HG03439 (cell line): Measurements from ENCODE around the gene MPV17L2.

Source experiments
- ATAC-seq: cut with Tn5 transposase; IDR thresholded peaks from one replicate; pipeline ENCODE4 v1.9.1; 2021; ENCODE audit warnings: mild to moderate bottlenecking, moderate library complexity; ENCODE audit not compliant: unreplicated experiment

MPV17L2 gene

GRCh38 chr19:18160493-18160970 lies 32.5 kb upstream of the MPV17L2 start:
- ATAC-seq, result no peak

GRCh38 chr19:18160971-18161635 lies 31.9 kb upstream of the MPV17L2 start:
- ATAC-seq, result peak; percentile 62

- ATAC-seq, result peak; percentile 9
These were observed 31.4 kb upstream of the MPV17L2 start for GRCh38 chr19:18161636-18162002.

DNA sequence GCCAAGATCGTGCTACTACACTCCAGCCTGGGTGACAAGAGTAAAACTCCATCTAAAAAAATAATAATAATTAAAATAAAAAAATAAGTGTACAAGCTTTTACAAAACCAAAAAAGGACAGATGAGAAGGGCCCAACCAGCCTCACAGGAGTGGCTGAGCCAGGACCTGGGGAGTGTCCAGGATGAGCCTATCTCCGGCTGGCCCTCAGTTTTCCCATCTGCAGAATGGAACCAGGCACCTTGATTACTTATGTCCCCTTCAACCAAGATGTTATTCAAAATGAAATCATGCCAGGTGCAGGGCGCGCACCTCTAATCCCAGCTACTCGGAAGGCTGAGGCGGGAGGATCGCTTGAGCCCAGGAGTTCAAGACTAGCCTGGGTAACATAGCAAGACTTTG lies 28.9 kb upstream of the MPV17L2 start:
- no peak for ATAC-seq

DNA sequence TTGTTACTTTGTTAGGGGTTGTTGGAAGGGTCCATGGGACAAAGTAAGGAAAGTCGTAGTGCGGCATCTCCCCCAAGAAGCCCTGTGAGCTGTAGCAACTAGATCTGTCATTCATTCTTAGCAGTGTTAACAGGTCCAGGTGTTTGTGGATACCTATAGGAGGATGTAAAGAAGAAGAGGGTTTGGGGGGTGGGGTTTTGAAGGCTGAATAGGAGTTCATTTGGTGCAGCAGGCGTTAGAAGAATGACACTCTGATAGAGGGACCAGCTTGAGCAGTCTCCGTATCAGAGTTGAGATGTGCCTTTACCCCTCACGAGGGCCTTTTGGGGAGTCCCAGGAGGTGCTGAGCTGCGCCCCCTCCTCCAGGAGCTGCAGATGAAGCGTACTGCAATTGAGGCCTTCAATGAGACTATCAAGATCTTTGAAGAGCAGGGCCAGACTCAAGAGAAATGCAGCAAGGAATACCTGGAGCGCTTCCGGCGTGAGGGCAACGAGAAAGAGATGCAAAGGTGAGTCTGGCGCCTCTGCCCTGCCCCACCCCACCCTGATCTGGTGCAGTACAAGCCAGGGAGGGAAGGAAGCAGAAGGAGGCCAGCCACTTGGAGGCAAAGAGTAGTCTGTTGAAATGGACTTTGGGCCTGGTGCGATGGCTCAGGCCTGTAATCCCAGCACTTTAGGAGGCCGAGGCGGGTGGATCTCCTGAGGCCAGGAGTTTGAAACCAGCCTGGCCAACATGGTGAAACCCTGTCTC lies 27.0 kb upstream of the MPV17L2 start:
- no peak for ATAC-seq

GRCh38 chr19:18167011-18167410 lies 26.0 kb upstream of the MPV17L2 start:
- ATAC-seq, result no peak

DNA sequence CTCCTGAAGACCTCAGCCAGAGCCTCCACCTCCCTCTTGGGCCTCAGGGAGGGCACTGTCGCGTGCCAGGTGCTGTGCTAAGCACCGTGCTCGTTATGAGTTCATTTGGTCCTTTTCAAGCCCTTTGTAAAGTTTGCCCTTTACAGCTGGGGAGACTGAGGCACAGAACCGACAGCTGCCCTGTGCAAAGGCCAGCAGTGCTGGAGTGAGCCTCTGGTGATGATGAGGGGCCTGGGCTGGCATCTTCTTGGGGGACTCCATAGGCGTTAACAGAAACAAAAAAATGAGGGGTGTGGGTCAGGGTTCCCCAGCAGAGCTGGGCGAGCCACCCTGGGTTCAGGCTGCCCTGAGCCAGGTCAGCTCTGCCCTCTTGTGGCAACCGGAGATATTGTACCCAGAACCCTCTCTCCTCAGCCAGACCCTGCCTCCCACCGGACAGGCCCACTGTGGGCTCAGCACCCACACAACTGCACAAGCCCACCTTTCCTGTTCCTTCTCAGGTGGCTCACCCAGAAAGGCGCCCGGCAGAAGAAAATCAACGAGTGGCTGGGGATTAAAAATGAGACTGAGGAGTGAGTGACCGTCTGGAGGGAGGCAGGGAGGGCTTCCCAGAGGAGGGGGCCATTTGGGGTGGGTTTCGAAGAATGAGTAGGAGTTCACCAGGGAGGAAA lies 24.9 kb upstream of the MPV17L2 start:
- ATAC-seq, result peak; percentile 33

- no peak for ATAC-seq
These were observed 24.2 kb upstream of the MPV17L2 start for GRCh38 chr19:18168673-18169381.

DNA sequence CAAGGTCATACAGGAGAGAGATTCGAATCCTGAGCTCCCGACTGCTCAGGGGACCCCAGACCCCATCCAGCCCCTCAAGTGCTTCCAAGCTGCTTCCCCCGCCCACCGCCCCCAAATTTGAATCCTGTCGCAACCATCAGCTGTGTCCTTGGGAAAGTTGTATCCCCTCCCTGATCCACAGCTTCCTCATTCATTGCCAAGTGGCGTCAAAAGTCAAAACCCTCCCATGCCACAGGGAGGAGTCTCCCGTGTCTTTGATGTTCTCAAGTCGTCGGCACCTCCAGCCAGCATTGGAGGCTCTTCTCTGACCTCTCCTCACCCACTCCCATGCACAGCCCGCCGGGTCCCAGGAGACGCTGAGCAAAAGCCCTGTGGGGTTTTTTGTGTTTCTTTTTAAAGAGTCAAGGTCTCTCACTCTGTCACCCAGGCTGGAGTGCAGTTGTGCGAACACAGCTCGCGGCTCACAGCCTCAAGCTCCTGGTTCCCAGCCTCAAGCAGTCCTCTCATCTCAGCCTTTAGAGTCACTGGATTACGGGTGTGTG lies 22.2 kb upstream of the MPV17L2 start:
- no peak for ATAC-seq

GRCh38 chr19:18171605-18172327 lies 21.3 kb upstream of the MPV17L2 start:
- no peak for ATAC-seq

DNA sequence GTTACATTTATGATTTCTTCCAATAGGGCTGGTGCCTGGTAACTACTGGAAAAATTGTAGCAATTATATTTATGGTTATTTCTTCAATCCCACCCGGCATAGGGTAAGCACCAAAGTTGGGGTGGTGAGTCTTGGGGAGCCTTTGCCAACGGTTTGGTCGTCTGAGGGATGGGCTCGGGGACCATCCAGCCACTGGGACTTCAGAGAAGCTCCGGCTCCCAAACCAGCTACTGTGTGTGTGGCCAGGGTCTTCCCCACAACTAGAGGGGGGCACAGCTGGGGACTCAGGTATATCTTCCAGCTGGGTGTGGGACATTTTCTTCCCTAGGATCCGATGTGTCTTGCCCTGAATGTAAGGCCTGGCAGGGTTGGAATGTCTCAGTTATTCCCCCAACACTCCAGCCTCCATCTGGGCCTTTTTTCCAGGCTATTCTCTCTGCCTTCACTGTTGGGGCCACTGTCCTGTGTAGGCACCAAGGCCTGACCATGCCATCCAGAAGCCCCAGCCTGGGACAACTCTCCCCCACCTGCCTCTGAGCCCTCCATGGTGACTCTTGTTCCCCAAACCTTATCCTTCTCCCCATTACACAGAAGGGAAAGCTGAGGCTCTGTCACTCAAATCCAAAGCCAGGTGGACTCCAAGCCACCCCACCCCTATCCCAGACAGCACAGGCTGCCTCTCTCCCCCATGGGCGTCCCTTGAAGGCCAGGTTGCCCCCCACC lies 20.5 kb upstream of the MPV17L2 start:
- ATAC-seq, result no peak

- ATAC-seq, result no peak
These were observed 19.9 kb upstream of the MPV17L2 start for GRCh38 chr19:18173054-18173571.

DNA sequence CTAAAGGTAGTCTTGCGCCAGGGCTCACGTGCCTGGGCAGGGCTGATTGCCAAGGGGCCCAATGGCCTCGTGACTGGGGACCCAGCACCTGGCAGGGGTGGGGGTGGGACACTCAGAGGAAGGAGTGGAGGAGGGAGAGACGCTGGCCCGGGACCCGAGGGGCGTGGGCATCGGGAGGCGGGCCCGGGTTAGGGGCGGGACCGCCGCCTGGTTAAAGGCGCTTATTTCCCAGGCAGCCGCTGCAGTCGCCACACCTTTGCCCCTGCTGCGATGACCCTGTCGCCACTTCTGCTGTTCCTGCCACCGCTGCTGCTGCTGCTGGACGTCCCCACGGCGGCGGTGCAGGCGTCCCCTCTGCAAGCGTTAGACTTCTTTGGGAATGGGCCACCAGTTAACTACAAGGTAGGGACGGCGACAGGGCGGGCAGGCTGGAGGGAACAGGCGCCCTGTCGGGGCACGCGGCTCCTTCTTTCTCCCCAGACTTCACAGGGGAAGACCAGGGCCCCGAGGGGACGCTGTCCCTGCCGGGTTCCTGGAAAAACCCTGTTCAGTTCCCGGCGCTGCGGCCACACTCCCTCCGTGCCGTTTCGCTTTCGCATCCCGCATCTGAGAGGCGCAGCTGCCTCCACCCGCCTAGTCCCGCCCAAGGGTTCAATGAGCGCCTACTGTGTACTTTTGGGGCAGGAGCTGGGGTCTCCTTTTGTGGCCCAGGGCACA lies 19.3 kb upstream of the MPV17L2 start, which contains the start of gene IFI30:
TSS of gene IFI30 (plus strand) at position 242 of the 717 bp plus-strand sequence. CDS start at position 271, 29 bp downstream.
- ATAC-seq, result peak; percentile 46

DNA sequence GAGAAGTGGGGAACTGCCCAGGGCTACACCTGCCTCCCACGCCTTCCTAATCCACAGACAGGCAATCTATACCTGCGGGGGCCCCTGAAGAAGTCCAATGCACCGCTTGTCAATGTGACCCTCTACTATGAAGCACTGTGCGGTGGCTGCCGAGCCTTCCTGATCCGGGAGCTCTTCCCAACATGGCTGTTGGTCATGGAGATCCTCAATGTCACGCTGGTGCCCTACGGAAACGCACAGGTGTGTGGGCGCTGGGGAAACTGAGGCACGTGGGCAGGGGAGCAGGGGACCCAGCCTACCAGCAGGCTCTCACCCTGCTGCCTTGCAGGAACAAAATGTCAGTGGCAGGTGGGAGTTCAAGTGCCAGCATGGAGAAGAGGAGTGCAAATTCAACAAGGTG lies 18.0 kb upstream of the MPV17L2 start:
- ATAC-seq, result no peak

GRCh38 chr19:18176367-18177310 lies 16.4 kb upstream of the MPV17L2 start:
- no peak for ATAC-seq

GRCh38 chr19:18179957-18180356 lies 13.1 kb upstream of the MPV17L2 start:
- no peak for ATAC-seq

DNA sequence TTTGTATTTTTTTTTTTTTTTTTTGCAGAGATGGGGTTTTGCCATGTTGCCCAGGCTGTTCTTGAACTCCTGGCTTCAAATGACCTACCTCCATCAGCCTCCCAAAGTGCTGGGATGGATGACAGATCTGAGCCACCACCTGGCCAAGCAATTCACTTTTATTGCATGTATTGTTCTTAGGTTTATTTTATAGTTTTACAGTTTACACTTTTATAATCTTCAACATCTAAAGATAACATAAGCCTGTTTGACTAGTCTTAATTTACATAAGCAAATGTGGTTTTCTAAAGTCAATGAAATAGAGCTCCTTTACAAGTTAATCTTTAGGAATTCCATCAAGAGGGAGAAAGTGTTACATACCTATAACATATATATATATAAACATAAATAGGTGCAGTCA lies 9.5 kb upstream of the MPV17L2 start:
- ATAC-seq, result no peak

DNA sequence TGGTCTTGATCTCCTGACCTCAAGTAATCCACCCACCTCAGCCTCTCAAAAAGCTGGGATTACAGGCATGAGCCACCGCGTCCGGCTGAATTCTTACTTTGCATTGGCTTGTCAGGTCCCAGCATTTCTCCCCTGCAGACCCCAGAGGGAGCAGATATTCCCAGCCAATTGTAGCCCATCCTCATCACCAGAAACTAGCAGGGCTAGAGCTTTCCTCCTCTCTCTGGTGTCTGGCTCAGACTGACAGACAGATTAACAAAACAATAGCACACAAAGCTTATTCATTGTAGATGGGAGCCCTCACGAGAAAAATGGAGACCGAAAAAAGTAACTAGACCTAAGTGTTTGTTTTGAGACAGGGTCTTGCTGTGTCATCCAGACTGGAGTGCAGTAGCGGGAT lies 7.5 kb upstream of the MPV17L2 start:
- no peak for ATAC-seq
